ENCODE results near the gene TAF15.

TAF15 gene

DNA sequence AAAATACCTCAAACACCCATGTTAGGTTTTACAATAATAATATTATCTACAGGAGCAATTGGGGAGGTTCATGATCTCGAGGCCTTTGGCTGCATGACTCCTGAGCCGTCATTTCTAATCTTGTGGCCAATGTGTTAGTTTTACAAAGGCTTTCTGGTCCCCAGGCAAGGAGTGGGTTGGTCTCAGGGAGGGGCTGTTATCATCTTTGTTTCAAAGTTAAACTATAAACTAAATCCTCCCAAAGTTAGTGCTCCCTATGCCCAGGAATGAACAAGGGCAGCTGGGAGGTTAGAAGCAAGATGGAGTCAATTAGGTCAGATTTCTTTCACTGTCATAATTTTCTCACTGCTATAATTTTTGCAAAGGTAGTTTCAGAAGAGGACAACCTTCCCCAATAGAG, 80.0 kb downstream of the TAF15 start:
- H3K27ac Mint-ChIP-seq = peak overlapping the region; percentile 66
- H3K9me3 Mint-ChIP-seq = no peaks in the 10 kb centered on the region
- H3K4me3 Mint-ChIP-seq = no peak overlapping the region
- no peaks in the 10 kb centered on the region for H3K27me3 Mint-ChIP-seq
- peaks cover 60% of the 10 kb centered on the region for H3K4me1 Mint-ChIP-seq (ENCODE audit: low read depth)
- DNase-seq = no peak
- H3K36me3 Mint-ChIP-seq (ENCODE audit: low read depth) = no peaks in the 10 kb centered on the region

DNA sequence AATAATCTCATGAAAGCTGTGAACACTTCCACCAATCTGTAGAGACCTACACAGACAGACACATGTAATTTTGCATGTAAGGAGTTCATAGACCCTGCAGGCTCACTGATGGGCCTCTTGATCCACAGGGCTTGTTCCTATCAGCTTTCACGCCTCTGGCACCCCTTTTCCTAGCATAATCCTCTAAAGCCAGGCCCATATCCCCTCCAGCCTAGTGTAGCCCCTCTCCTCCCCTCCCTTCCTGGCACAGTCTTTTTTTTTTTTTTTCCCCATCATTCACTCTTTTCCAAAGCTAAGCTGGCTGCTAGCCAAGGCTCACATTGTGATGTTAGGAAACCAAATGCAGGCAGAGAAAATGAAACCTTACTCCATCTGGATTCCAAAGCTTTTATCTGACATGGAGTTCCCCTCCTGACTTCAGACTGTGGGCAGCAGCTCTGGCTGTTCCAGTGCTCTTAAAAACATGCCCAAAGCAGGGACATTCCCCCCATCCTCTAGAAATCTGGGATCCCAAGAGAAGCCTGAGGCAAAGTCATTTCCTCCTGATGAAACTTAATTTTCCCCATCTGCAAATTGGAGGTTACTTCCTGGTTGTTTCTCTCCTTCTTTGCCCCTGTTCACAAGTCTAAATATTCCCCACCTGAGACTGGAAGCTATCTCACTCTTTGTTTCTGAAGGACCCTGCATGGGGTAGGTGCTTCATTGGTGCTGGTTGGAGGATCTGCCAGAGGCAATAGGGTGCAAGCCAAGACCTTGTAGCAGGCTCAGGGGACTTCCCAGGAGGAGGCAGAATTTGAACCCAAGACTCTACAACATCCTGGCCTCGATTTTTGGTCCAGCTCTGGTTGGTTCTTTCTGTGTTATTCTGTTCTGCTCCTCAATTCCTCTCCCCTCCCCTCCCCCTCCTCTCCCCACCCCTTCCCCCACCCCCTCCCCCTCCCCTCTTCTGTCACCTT, 80.8 kb downstream of the TAF15 start:
- H3K36me3 Mint-ChIP-seq (ENCODE audit: low read depth) = no peaks in the 10 kb centered on the region
- no peak overlapping the region for H3K4me3 Mint-ChIP-seq
- no peaks in the 10 kb centered on the region for H3K9me3 Mint-ChIP-seq
- no peak for DNase-seq
- no peaks in the 10 kb centered on the region for H3K27me3 Mint-ChIP-seq
- H3K27ac Mint-ChIP-seq = no peak overlapping the region
- H3K4me1 Mint-ChIP-seq (ENCODE audit: low read depth) = peaks cover 61% of the 10 kb centered on the region

DNA sequence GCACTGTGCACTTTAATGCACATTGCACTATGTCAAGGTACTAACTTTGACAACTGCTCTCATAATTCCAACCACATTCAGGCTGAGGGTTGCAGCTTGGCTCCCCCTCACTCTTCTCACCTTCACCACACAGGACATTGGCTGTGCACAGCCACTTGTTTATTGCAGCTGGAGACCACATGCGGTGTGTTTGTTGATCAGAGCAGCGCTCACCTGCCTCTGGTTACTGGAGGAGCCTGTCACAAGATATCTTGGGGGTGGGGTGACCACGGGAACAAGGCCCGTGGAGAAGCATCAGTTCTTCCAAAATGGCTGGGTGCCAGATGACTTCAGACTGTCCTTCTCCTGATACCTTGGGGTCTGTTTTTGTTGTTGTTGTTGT, 81.5 kb downstream of the TAF15 start:
- Mint-ChIP-seq H3K4me1 (ENCODE audit: low read depth) (peaks cover 63% of the 10 kb centered on the region), H3K27me3 (no peaks in the 10 kb centered on the region), H3K36me3 (ENCODE audit: low read depth) (no peaks in the 10 kb centered on the region), H3K4me3 (no peak overlapping the region), H3K9me3 (no peaks in the 10 kb centered on the region), H3K27ac (peak overlapping the region; percentile 31)
- peak; percentile 48 for DNase-seq

DNA sequence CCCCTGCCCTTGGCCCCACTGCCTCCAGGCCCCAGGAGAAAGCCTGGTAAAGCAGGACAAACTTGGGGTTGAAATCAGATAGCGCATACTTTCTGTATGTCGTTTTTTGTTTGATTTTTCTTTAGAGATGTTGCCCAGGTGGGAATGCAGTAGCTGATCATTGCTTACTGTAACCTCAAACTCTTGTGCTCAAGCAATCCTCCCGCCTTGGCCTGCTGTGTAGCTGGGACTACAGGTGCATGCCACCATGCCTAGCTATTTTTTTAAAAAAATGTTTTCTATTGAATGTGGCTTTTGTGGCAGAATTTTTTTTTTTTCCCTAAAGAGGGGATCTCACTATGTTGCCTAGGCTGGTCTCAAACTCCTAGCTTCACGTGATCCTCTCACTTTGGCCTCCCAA, 82.0 kb downstream of the TAF15 start:
- peaks cover 68% of the 10 kb centered on the region for H3K4me1 Mint-ChIP-seq (ENCODE audit: low read depth)
- H3K36me3 Mint-ChIP-seq (ENCODE audit: low read depth) = no peaks in the 10 kb centered on the region
- H3K27ac Mint-ChIP-seq = peak overlapping the region; percentile 31
- H3K27me3 Mint-ChIP-seq = no peaks in the 10 kb centered on the region
- no peak overlapping the region for H3K4me3 Mint-ChIP-seq
- no peaks in the 10 kb centered on the region for H3K9me3 Mint-ChIP-seq
- DNase-seq = no peak

DNA sequence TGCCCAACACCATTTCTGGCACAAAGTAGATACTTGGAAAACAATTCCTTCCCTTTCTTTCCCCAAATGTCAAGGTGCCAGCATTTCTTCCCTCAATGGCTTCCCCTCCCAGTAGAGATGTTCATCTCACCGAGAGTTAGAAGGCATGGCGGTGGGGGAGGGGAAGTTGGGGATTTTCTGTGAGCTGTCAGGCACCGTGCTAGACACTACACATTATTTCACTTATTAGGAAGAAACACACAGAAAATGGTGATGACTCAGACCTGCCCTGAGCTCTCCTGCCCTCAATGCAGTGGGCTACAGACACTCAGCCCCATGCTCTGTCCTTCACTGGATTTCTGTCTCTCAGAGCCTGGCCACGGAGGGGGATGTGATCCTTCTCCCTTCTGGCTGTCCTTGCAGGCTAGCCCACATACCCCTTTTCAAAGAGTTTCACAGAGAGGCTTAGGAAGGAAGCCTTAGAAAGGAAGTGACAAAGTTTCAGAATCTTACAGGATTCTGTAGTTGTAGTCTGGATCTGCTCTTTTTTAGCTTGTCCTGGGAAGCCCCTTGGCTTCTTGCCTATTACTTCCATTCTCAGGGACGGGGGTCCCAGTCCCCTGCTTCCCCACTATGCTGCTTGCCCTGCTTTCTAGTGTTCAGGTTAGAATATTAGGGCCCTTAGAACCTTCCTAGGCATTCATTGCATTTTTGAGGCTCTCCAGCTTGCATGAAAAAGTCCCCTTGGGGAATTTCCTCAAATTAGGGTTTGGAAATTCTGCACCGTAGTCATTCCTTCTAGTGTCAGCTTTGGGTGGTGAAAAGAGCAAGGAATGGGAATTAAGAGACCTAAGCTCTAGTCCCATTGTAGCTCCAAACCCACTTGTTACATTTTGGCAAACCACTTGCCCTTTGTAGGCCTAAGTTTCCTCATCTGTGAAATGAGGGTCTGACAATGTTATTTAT, 83.1 kb downstream of the TAF15 start:
- peak; percentile 71 for DNase-seq
- Mint-ChIP-seq H3K4me1 (ENCODE audit: low read depth) (peaks cover 71% of the 10 kb centered on the region), H3K4me3 (peak overlapping the region; percentile 35)

DNA sequence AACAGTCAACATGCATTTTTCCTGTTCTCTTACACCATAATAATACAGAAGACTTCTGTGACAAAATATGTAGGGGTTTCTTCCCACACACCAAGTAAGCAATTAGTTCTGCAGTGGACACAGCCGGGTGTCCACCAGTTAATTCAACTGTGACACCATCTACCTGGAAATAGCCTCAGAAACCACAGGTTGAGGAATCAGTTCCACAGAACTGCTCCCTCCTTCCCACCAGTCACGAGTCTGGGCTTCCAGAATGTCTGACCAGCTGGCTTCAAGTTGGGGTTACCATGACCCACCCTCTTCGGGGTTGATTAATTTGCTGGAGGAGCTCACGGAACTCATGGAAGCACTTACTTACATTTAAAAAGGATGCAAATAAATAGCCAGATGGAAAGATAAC, 84.5 kb downstream of the TAF15 start:
- no peaks in the 10 kb centered on the region for H3K9me3 Mint-ChIP-seq
- H3K4me3 Mint-ChIP-seq = no peak overlapping the region
- no peaks in the 10 kb centered on the region for H3K27me3 Mint-ChIP-seq
- DNase-seq = no peak
- H3K36me3 Mint-ChIP-seq (ENCODE audit: low read depth) = no peaks in the 10 kb centered on the region
- no peak overlapping the region for H3K27ac Mint-ChIP-seq
- peaks cover 76% of the 10 kb centered on the region for H3K4me1 Mint-ChIP-seq (ENCODE audit: low read depth)

More for the DNA sequence above, 83.1 kb downstream of the TAF15 start:
- H3K27me3 Mint-ChIP-seq = no peaks in the 10 kb centered on the region
- H3K27ac Mint-ChIP-seq = peak overlapping the region; percentile 75
- no peaks in the 10 kb centered on the region for H3K9me3 Mint-ChIP-seq
- H3K36me3 Mint-ChIP-seq (ENCODE audit: low read depth) = no peaks in the 10 kb centered on the region

DNA sequence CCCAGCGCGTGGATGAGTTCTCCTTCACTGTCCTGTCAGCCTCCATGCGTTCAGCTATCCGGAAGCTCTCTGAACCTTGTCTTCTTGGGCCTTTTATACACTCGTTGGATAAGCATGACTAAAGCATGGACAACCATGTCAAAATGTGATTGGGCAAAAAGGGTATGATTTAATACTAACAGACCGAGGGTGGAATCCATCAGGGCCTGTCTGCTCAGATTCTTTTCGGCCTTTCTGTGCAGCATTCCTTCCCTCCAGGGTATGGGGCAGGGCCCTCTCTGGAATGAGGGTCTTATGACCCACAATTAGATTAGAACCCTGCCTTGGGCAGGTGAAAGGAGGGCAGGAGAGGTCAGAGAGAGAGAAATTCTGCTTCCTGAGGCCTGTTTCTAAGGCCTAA, 84.9 kb downstream of the TAF15 start:
- H3K27ac Mint-ChIP-seq = no peak overlapping the region
- H3K9me3 Mint-ChIP-seq = no peaks in the 10 kb centered on the region
- H3K4me1 Mint-ChIP-seq (ENCODE audit: low read depth) = peaks cover 76% of the 10 kb centered on the region
- no peak for DNase-seq
- no peaks in the 10 kb centered on the region for H3K27me3 Mint-ChIP-seq
- H3K4me3 Mint-ChIP-seq = no peak overlapping the region
- H3K36me3 Mint-ChIP-seq (ENCODE audit: low read depth) = no peaks in the 10 kb centered on the region

DNA sequence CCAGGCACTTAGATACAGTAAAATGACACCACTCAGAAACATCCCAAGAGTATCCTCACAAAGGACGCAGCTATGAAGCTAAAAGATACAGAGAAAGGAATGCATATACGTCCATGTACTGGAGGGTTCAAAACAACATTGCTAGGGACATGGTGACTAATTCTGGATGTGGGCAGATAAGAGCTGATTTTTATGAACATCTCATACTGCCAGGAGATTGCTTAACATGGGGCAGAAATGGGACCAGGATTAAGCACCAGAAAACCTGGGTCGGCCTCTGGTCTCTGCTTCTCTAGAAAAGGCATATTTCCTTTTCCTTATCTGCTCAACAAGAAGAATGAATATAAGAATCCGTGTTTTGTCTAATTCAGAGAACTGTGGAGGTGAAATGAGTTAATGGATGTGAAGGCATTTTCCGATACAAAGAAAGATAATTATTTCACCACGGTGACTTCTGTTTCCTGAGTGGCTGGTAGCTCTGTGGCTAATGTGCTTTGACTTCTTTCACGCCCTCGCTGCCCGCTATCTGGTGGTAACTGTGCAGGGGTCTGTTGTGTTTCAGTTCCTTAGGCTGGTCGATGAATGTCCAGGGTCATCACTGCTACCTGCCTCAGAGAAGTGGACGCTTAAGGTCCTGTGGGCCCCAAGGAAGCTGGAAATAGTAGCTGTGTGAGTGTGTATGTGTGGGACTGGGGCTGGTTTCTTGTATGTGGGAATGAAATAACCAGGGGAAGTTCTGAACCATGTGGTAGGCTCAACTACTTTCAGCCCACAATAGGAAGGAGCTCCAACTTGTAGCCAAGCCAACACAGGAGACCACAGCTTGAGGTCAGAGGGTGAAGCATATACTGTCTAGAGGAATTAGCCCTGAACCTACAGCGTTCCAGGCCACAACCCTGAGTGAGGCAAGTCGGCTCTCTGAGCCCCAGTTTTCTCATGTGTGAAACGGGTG, 86.6 kb downstream of the TAF15 start:
- Mint-ChIP-seq H3K4me1 (ENCODE audit: low read depth) (peaks cover 77% of the 10 kb centered on the region), H3K27ac (peak overlapping the region; percentile 93), H3K4me3 (peak overlapping the region; percentile 44), H3K9me3 (no peaks in the 10 kb centered on the region), H3K27me3 (no peaks in the 10 kb centered on the region), H3K36me3 (ENCODE audit: low read depth) (no peaks in the 10 kb centered on the region)
- peak; percentile 51 for DNase-seq
